ENCODE measurements around the gene ANKRD6. TPM values are rescaled to one million over a fixed set of nuclear protein-coding genes. Genes with fewer than 3 reads are reported as not detected.

ANKRD6 gene
- polyA plus RNA-seq, 3 donors = 0.93 to 3.0 (median 1.2) TPM

GRCh38 chr6:89509777-89510281 lies 76.9 kb downstream of the ANKRD6 start:
- no peaks in the 10 kb centered on the region for H3K27me3 ChIP-seq (ENCODE audit: control insufficient read depth in 2 of 2, insufficient read depth in 2 of 2, low read length in 2 of 2)
- DNase-seq = no peak
- no peaks in the 10 kb centered on the region for H3K36me3 ChIP-seq (replicated peaks in 1 of 2; ENCODE audit: control insufficient read depth in 1 of 2, insufficient read depth in 2 of 2, low read length in 2 of 2)
- 0% methylated on average over 3 of the region's 3 CpGs for WGBS (ENCODE audit: insufficient coverage)
- no peaks in the 10 kb centered on the region for H3K79me2 ChIP-seq (ENCODE audit: insufficient read depth, low read length)
- Mint-ChIP-seq H3K4me3 (no peak overlapping the region), H3K9me3 (no peaks in the 10 kb centered on the region), H3K27me3 (ENCODE audit: low read depth in 3 of 3) (no peaks in the 10 kb centered on the region), H3K4me1 (peaks cover 5% of the 10 kb centered on the region), H3K27ac (peak overlapping the region in 1 of 7 donors; percentile 60), H3K36me3 (no peaks in the 10 kb centered on the region)
- H3K4me2 ChIP-seq (replicated peaks; ENCODE audit: extremely low read depth, low read length, poor library complexity, severe bottlenecking) = no peak overlapping the region
- no peaks in the 10 kb centered on the region for H3K9me3 ChIP-seq (replicated peaks in 1 of 2; ENCODE audit: control insufficient read depth in 1 of 2, insufficient read depth in 1 of 2, low read length in 2 of 2)
- no peak overlapping the region for H3K27ac ChIP-seq (ENCODE audit: low read depth in 1 of 2, low read length in 2 of 2)
- no peak overlapping the region for H3K4me3 ChIP-seq (replicated peaks in 1 of 3; ENCODE audit: low read depth in 2 of 3, low read length in 3 of 3)
- no peak for TF ChIP-seq CTCF (IDR thresholded peaks at IDR 0.05)
- no peak overlapping the region for H2AFZ ChIP-seq (ENCODE audit: insufficient read depth, low read depth, low read length, poor library complexity, severe bottlenecking)
- no peaks in the 10 kb centered on the region for H3K4me1 ChIP-seq (ENCODE audit: control insufficient read depth in 1 of 2, insufficient read depth in 2 of 2, low read length in 2 of 2)
- no peak overlapping the region for H3K9ac ChIP-seq (ENCODE audit: insufficient read depth, low read length, poor library complexity, severe bottlenecking)
- H4K20me1 ChIP-seq (ENCODE audit: insufficient read depth, low read length) = no peaks in the 10 kb centered on the region
- intact Hi-C loops (cut with micrococcal nuclease) = no loop called here

- no CpG with 5 or more reads among the region's 1 CpG for WGBS (ENCODE audit: insufficient coverage)
- no peak for DNase-seq
- no peaks in the 10 kb centered on the region for H3K9me3 ChIP-seq (replicated peaks in 1 of 2; ENCODE audit: control insufficient read depth in 1 of 2, insufficient read depth in 1 of 2, low read length in 2 of 2)
- no peaks in the 10 kb centered on the region for H3K79me2 ChIP-seq (ENCODE audit: insufficient read depth, low read length)
- no peak overlapping the region for H2AFZ ChIP-seq (ENCODE audit: insufficient read depth, low read depth, low read length, poor library complexity, severe bottlenecking)
- no peak overlapping the region for H3K4me2 ChIP-seq (replicated peaks; ENCODE audit: extremely low read depth, low read length, poor library complexity, severe bottlenecking)
- Mint-ChIP-seq H3K36me3 (no peaks in the 10 kb centered on the region), H3K4me1 (peaks cover 5% of the 10 kb centered on the region), H3K27me3 (ENCODE audit: low read depth in 3 of 3) (no peaks in the 10 kb centered on the region), H3K4me3 (no peak overlapping the region), H3K27ac (no peak overlapping the region), H3K9me3 (no peaks in the 10 kb centered on the region)
- H3K9ac ChIP-seq (ENCODE audit: insufficient read depth, low read length, poor library complexity, severe bottlenecking) = no peak overlapping the region
- TF ChIP-seq CTCF (IDR thresholded peaks at IDR 0.05) = no peak
- H3K4me1 ChIP-seq (ENCODE audit: control insufficient read depth in 1 of 2, insufficient read depth in 2 of 2, low read length in 2 of 2) = no peaks in the 10 kb centered on the region
- H3K36me3 ChIP-seq (replicated peaks in 1 of 2; ENCODE audit: control insufficient read depth in 1 of 2, insufficient read depth in 2 of 2, low read length in 2 of 2) = no peaks in the 10 kb centered on the region
- intact Hi-C loops (cut with micrococcal nuclease) = no loop called here
- no peak overlapping the region for H3K27ac ChIP-seq (ENCODE audit: low read depth in 1 of 2, low read length in 2 of 2)
- H3K27me3 ChIP-seq (ENCODE audit: control insufficient read depth in 2 of 2, insufficient read depth in 2 of 2, low read length in 2 of 2) = no peaks in the 10 kb centered on the region
- no peaks in the 10 kb centered on the region for H4K20me1 ChIP-seq (ENCODE audit: insufficient read depth, low read length)
- H3K4me3 ChIP-seq (replicated peaks in 1 of 3; ENCODE audit: low read depth in 2 of 3, low read length in 3 of 3) = no peak overlapping the region
Measured at GRCh38 chr6:89510393-89510792, 77.4 kb downstream of the ANKRD6 start.
